DMS153 treated with DMSO at 0.1 percent for 48 hours (cell line): ENCODE data around the gene ANKRD50.

Experiments
- DNase-seq: peaks from one replicate; lab custom pipeline; 2025; ENCODE audit not compliant: unreplicated experiment; lab: John Stamatoyannopoulos, UW

ANKRD50 gene

DNA sequence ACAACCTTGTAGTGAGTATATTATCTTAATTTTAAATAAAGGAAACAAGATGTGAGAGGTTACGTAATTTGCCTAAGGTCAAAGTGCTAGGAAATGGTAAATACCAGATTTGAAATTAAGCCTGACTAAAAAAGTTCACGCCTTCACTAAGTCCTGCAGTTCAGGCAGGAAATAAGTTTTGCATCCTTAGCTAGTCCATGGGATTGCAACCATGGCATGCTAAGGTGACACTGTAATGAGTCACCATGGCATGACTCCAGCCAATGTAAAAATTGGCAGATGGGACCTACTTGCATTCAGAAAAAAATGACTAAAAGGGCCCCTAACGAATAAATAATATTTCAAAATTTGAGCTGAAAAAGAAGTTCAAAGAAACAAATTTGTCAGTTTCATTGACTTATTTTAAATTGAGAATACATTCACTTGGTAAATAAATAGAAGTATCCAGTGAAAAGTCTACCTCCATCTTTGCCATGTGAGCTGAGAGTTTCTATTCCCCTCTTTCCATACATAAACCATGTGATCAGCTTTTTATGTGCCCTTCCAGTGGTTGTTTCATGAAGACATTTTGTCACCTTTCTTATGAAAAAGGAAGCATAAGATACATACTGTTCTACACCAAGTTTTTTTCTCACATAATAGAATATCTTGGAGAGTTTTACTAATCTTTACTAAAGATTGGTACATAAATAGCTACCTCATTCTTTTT, 72.4 kb downstream of the ANKRD50 start:
- DNase-seq: no peak

- DNase-seq: no peak
Measured at GRCh38 chr4:124637321-124637720, 75.2 kb downstream of the ANKRD50 start.

DNA sequence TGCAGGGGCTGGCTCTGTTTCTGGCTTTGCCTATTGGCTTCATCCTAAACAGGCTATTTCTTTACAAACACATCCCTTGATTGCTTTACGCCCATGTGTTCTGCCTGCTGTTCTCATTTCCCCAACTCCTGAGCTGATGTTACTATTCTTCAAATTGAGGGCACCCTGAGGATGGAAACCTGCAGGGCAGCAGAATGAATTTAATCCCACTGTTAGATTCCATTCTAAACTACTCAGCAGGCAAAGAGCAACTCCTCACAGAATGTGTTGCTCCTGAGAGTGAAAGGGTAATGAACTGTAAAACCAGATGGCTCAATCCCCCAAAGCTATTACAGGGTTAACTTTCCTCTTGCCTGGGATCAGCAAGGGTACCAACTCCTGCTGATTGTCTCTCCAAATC, 75.7 kb downstream of the ANKRD50 start:
- no peak for DNase-seq

DNA sequence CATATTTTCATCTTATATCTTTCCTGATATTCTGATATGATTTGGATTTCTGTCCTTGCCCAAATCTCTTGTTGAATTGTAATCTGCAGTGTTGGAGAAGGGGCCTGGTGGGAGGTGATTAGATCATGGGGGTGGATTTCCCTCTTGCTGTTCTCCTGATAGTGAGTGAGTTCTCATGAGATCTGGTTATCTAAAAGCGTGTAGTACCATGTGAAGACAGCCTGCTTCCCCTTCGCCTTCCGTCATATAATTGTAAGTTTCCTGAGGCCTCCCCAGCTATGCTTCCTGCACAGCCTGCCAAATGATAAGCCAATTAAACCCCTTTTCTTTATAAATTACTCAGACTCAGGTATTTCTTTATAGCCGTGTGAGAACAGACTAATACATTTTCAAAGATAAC, 77.2 kb downstream of the ANKRD50 start:
- DNase-seq: no peak

DNA sequence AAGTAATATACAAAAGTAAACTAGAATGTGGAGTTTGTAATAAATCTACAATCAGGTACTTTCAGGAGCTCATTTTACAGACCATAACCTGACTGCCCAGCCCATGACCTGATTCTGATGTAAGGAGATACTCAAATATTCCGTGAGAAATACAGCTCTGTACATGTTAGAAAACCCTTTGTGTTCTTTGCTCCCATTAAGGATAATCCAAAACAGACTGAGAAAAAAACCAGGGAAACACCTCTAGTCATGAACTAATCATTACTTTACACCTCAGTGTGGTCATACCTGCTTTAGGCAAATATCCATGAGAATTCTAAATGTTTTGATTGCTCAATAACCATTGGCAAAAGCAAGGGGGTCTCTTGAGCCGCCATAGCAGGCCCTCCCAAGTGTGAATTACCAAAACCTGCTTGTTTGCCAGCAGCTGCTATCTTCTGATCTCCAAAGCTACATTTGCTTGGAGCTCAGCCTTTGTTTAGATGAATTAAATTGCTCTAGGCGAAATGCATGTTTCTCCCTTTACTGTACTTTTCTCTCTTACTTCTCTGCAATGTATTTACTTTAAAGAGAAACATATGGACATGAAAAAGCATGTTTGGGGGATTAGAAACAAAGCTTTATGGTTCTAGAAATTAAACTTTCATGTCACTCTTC, 79.1 kb downstream of the ANKRD50 start:
- DNase-seq: no peak

GRCh38 chr4:124632439-124632838, 80.1 kb downstream of the ANKRD50 start:
- no peak for DNase-seq

DNA sequence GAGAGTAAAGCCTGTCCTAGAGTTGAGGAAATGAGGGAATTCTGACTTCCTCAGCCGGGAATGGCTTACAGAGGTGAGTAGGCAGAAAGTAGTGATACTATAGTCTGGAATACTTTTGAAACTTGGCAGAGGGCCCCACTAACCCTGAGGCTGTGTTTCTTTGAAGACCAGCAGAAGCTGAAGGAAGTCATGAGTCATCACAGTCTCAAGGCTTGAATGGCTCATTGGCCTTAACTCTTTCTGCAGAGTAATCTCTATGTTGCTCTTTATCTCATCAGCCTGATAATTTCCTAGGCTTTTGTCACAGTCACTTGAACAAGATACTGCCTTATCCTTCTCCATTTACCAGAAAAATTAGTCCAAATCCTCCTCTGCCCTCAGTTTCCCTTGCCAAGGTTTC, 80.8 kb downstream of the ANKRD50 start:
- DNase-seq: no peak

GRCh38 chr4:124629681-124630080, 82.9 kb downstream of the ANKRD50 start:
- DNase-seq: no peak
